Skeletal muscle cell (primary cell): ENCODE data around the gene DRC7.

Experiments
- DNase-seq: peaks from one replicate; pipeline ENCODE4 v3.0.0-alpha.2; 2010; ENCODE audit warnings: low read depth
- H3K4me3 ChIP-seq: 2 replicates; pipeline ENCODE4 v1.5.1; 2011; ENCODE audit warnings: low read depth, mild to moderate bottlenecking, control low read depth, low read length, moderate library complexity

The DRC7 gene

GRCh38 chr16:57755061-57755684 is 60.6 kb downstream of the DRC7 start:
- H3K4me3 ChIP-seq: no peak overlapping the region
- DNase-seq: no peak

- H3K4me3 ChIP-seq: no peak overlapping the region
- no peak for DNase-seq
Observed at GRCh38 chr16:57755726-57756423, 61.3 kb downstream of the DRC7 start.

- no peak for DNase-seq
Observed at GRCh38 chr16:57756424-57757325, 62.1 kb downstream of the DRC7 start.

DNA sequence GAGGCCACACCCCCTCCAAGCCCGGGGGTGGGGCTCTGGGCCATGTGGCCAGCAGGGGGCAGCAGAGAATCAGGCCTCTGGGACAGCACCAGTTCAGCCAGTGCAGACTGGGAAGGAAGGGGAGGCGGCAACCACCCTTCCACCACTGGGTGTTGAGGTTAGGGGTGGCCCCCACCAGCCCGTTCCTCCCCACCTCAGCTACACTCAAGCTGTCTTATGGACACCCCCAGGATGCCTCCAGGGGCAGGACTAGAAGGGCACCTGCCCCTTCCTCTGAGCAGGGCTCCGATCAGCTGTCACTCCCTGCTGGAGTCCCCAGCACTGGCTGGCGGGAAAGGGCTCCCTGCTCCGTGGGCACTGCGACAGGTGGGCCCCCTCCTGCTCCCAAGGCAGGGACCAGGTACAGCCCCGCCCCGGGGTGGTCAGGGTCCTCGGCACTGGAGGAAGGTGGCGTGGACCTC is 62.8 kb downstream of the DRC7 start:
- H3K4me3 ChIP-seq: no peak overlapping the region
- no peak for DNase-seq

More at GRCh38 chr16:57756424-57757325, 62.1 kb downstream of the DRC7 start:
- H3K4me3 ChIP-seq: no peak overlapping the region

DNA sequence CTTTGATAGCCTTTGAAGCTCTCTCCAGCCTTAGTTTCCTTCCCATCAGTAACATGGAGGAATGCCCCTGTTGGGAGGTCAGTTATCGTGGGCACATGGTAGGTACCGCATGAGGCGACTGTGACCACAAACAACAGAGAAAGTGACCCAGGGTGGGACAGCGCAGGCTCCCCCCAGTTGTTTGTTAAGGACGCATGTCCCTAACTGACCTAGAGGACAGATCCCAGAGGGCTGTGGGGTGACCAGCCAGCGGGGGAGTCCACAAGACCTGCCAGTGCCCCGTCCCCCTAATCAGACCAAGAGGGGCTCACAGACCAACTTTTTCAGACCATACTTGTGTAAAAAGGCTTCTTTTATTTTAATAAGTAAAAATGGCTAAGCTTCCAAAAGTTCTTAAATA is 63.3 kb downstream of the DRC7 start:
- H3K4me3 ChIP-seq: no peak overlapping the region
- no peak for DNase-seq

- no peak for DNase-seq
- no peak overlapping the region for H3K4me3 ChIP-seq
Observed at GRCh38 chr16:57758331-57759117, 63.9 kb downstream of the DRC7 start.

- DNase-seq: no peak
- H3K4me3 ChIP-seq: no peak overlapping the region
Observed at GRCh38 chr16:57759131-57759530, 64.5 kb downstream of the DRC7 start.

- H3K4me3 ChIP-seq: no peak overlapping the region
- DNase-seq: no peak
Observed at GRCh38 chr16:57759541-57760356, 65.1 kb downstream of the DRC7 start.

GRCh38 chr16:57760357-57761160 is 66.0 kb downstream of the DRC7 start:
- no peak for DNase-seq
- no peak overlapping the region for H3K4me3 ChIP-seq

DNA sequence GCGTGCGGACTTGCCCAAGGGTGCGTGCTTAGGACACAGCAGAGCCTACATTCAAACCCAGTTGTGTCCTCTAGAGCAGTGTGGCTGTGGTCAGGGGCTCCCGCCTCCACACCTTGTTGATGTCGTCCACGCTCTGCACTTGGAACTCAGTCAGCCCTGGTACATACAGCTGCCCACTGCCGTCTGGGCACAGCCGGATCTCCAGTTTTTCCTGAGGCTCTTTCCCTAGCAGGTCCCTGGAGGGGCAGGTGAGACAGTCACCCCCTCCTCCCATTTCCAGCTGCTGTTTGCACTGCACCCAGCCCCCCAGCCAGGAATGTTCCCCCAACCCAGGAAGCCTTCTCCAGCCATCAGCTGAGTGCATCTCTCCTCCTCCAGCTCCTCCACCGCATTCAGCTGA is 66.7 kb downstream of the DRC7 start:
- no peak overlapping the region for H3K4me3 ChIP-seq
- no peak for DNase-seq

- no peak overlapping the region for H3K4me3 ChIP-seq
- no peak for DNase-seq
Observed at GRCh38 chr16:57761957-57762356, 67.4 kb downstream of the DRC7 start.

- no peak overlapping the region for H3K4me3 ChIP-seq
- no peak for DNase-seq
Observed at GRCh38 chr16:57762365-57763040, 67.9 kb downstream of the DRC7 start.

GRCh38 chr16:57763285-57764005 is 68.8 kb downstream of the DRC7 start:
- no peak for DNase-seq
- no peak overlapping the region for H3K4me3 ChIP-seq

DNA sequence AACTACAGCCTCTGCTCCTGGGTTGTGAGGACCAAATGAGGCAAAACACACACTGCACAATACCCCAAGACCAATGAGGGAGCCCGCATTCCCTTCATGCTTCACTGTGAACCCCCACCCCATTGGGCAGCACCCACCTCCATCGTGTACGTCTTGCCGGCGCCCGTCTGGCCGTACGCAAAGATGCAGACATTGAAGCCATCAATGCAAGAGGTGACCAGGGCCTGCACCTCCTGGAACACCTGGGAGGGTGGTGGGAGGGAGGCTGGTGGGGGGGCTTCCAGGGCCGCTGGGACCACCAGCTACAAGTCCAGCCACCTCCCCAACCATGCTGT is 69.4 kb downstream of the DRC7 start:
- no peak overlapping the region for H3K4me3 ChIP-seq
- no peak for DNase-seq

- no peak overlapping the region for H3K4me3 ChIP-seq
- peak; percentile 55 for DNase-seq
Observed at GRCh38 chr16:57764341-57765159, 69.9 kb downstream of the DRC7 start.

GRCh38 chr16:57765160-57765728 is 70.6 kb downstream of the DRC7 start:
- no peak for DNase-seq
- H3K4me3 ChIP-seq: no peak overlapping the region
